Measurements from ENCODE around the gene MEOX2. TPM values are rescaled to one million over a fixed set of nuclear protein-coding genes. Genes with fewer than 3 reads are reported as not detected.

MEOX2 gene
- total RNA-seq, 1 donor from 2014 or later = not detected

- FAIRE-seq = no peak
Measured at GRCh38 chr7:15620491-15621185, 65.8 kb downstream of the MEOX2 start.

GRCh38 chr7:15618275-15618674 lies 68.2 kb downstream of the MEOX2 start:
- FAIRE-seq = no peak
- DNase-seq (ENCODE audit: low spot score in 2 of 2) = no peak

More at GRCh38 chr7:15620491-15621185, 65.8 kb downstream of the MEOX2 start:
- DNase-seq (ENCODE audit: low spot score in 2 of 2) = no peak

- no peak for DNase-seq (ENCODE audit: low spot score in 2 of 2)
- no peak for FAIRE-seq
Measured at GRCh38 chr7:15612205-15612604, 74.3 kb downstream of the MEOX2 start.

GRCh38 chr7:15610503-15610902 lies 76.0 kb downstream of the MEOX2 start:
- DNase-seq (ENCODE audit: low spot score in 2 of 2) = no peak
- no peak for FAIRE-seq

- FAIRE-seq (no peak), DNase-seq (ENCODE audit: low spot score in 2 of 2) (no peak)
Measured at GRCh38 chr7:15609287-15609686, 77.2 kb downstream of the MEOX2 start.

GRCh38 chr7:15607529-15608210 lies 78.8 kb downstream of the MEOX2 start:
- DNase-seq (ENCODE audit: low spot score in 2 of 2) (no peak), FAIRE-seq (no peak)

GRCh38 chr7:15606561-15606960 lies 79.9 kb downstream of the MEOX2 start:
- FAIRE-seq (no peak), DNase-seq (ENCODE audit: low spot score in 2 of 2) (no peak)

GRCh38 chr7:15604166-15604565 lies 82.3 kb downstream of the MEOX2 start:
- FAIRE-seq = no peak
- DNase-seq (ENCODE audit: low spot score in 2 of 2) = no peak

GRCh38 chr7:15603124-15603523 lies 83.4 kb downstream of the MEOX2 start:
- FAIRE-seq (no peak), DNase-seq (ENCODE audit: low spot score in 2 of 2) (no peak)

GRCh38 chr7:15602236-15602635 lies 84.2 kb downstream of the MEOX2 start:
- DNase-seq (ENCODE audit: low spot score in 2 of 2) = no peak
- no peak for FAIRE-seq

- FAIRE-seq = no peak
- DNase-seq (ENCODE audit: low spot score in 2 of 2) = no peak
Measured at GRCh38 chr7:15601175-15601574, 85.3 kb downstream of the MEOX2 start.

- DNase-seq (ENCODE audit: low spot score in 2 of 2) = no peak
- no peak for FAIRE-seq
Measured at GRCh38 chr7:15600298-15600697, 86.2 kb downstream of the MEOX2 start.

GRCh38 chr7:15594461-15594860 lies 92.0 kb downstream of the MEOX2 start:
- DNase-seq (ENCODE audit: low spot score in 2 of 2) = no peak
- FAIRE-seq = no peak

- no peak for DNase-seq (ENCODE audit: low spot score in 2 of 2)
- FAIRE-seq = no peak
Measured at GRCh38 chr7:15593382-15593781, 93.1 kb downstream of the MEOX2 start.

- no peak for FAIRE-seq
- DNase-seq (ENCODE audit: low spot score in 2 of 2) = no peak
Measured at GRCh38 chr7:15586266-15586665, 100.2 kb downstream of the MEOX2 start.

- no peak for FAIRE-seq
- DNase-seq (ENCODE audit: low spot score in 2 of 2) = no peak
Measured at GRCh38 chr7:15584575-15584974, 101.9 kb downstream of the MEOX2 start.

- no peak for FAIRE-seq
Measured at GRCh38 chr7:15582773-15583172, 103.7 kb downstream of the MEOX2 start.

GRCh38 chr7:15581352-15581951 lies 105.0 kb downstream of the MEOX2 start:
- DNase-seq (ENCODE audit: low spot score in 2 of 2) (no peak), FAIRE-seq (no peak)

More at GRCh38 chr7:15582773-15583172, 103.7 kb downstream of the MEOX2 start:
- no peak for DNase-seq (ENCODE audit: low spot score in 2 of 2)

GRCh38 chr7:15580604-15581351 lies 105.7 kb downstream of the MEOX2 start:
- FAIRE-seq (no peak), DNase-seq (ENCODE audit: low spot score in 2 of 2) (no peak)

GRCh38 chr7:15577600-15577999 lies 108.9 kb downstream of the MEOX2 start:
- DNase-seq (ENCODE audit: low spot score in 2 of 2) = no peak
- no peak for FAIRE-seq

- DNase-seq (ENCODE audit: low spot score in 2 of 2) (no peak), FAIRE-seq (no peak)
Measured at GRCh38 chr7:15571301-15571878, 115.1 kb downstream of the MEOX2 start.
